Panc1 (cell line): Measurements from ENCODE around the gene MUCL3.

ENCODE experiments used
- CTCF ChIP-seq: fragments of 450-650 bp; IDR thresholded peaks from 2 replicates; pipeline ENCODE4 v1.5.1; 2017; ENCODE audit warnings: mild to moderate bottlenecking
- POLR2AphosphoS5 ChIP-seq: IDR thresholded peaks from 2 replicates; pipeline ENCODE4 v1.6.1; 2012; ENCODE audit warnings: mild to moderate bottlenecking, low read depth, low read length, moderate library complexity
- REST ChIP-seq, 2 experiments: IDR thresholded peaks; 2 replicates each; pipeline ENCODE4 v1.6.1; 2011 to 2012; ENCODE audit warnings: low read depth in 2 of 2, control low read depth in 1 of 2, low read length in 1 of 2, mild to moderate bottlenecking in 1 of 2, moderate library complexity in 1 of 2; ENCODE audit not compliant: insufficient read depth in 1 of 2
- SIN3A ChIP-seq: IDR thresholded peaks from 2 replicates; pipeline ENCODE4 v1.6.1; 2012; ENCODE audit warnings: low read depth, mild to moderate bottlenecking, low read length, moderate library complexity, borderline replicate concordance; ENCODE audit not compliant: insufficient read depth
- TCF7L2 ChIP-seq: IDR thresholded peaks from 2 replicates; pipeline ENCODE4 v1.6.1; 2011; ENCODE audit warnings: mild to moderate bottlenecking, low read depth, low read length, inconsistent platforms

- TF ChIP-seq CTCF: no peak
- no peak for TF ChIP-seq POLR2AphosphoS5
- TF ChIP-seq TCF7L2: no peak
- no peak for TF ChIP-seq SIN3A
- no peak for TF ChIP-seq REST (IDR thresholded peaks at IDR 0.05; ENCODE audit: insufficient read depth in 1 of 2, low read depth in 2 of 2, low read length in 1 of 2)
These were observed 14.0 kb downstream of the MUCL3 start for GRCh38 chr6:30954631-30955366.
